Cardiac fibroblast (primary cell): ENCODE data around the gene GLB1L3.
"Not testable (repeated sequence)": the region's sequence is repeated elsewhere in the genome, so short reads cannot be mapped to it uniquely, and the experiment has no call there.

Experiments used
- DNase-seq, 2 donors: peaks; one replicate each; pipeline versions ENCODE4 v3.0.0 to v3.0.0-alpha.2; 2010; ENCODE audit warnings: low read depth in 2 of 2
- H3K4me3 ChIP-seq, 2 donors: replicated peaks in 1 of 2; 1 replicate in 1 of 2; 2 replicates in 1 of 2; pipeline ENCODE4 v1.5.1; 2011; ENCODE audit warnings: low read depth in 2 of 2, low read length in 2 of 2, mild to moderate bottlenecking in 2 of 2, moderate library complexity in 1 of 2
- TF ChIP-seq, protein P1 (sequence below): IDR thresholded peaks from one replicate; pipeline ENCODE4 v1.5.1; 2011; ENCODE audit warnings: low read depth, mild to moderate bottlenecking, low read length, inconsistent platforms

Gene GLB1L3

DNA sequence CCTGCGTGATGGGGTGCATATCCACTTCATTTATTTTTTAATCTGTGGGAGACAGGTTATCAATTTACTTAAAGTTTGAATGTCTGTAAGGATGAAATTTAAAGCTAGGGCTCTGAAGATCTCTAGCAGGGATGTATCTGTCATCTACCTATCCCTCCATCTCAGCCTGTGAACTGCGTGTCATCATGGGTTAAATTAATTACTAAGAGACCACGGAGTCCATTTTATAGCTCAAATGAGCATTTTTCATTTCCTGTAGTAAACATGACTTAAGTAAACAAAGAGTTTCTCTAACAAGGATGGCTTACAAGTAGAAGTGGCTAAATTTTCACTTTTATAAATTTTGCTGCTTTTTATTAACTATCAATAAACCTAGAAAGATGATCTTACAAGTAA, 2.9 kb upstream of the GLB1L3 start:
- no peak for DNase-seq
- H3K4me3 ChIP-seq: no peak overlapping the region
- TF ChIP-seq, protein P1, sequence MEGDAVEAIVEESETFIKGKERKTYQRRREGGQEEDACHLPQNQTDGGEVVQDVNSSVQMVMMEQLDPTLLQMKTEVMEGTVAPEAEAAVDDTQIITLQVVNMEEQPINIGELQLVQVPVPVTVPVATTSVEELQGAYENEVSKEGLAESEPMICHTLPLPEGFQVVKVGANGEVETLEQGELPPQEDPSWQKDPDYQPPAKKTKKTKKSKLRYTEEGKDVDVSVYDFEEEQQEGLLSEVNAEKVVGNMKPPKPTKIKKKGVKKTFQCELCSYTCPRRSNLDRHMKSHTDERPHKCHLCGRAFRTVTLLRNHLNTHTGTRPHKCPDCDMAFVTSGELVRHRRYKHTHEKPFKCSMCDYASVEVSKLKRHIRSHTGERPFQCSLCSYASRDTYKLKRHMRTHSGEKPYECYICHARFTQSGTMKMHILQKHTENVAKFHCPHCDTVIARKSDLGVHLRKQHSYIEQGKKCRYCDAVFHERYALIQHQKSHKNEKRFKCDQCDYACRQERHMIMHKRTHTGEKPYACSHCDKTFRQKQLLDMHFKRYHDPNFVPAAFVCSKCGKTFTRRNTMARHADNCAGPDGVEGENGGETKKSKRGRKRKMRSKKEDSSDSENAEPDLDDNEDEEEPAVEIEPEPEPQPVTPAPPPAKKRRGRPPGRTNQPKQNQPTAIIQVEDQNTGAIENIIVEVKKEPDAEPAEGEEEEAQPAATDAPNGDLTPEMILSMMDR: no peak

DNA sequence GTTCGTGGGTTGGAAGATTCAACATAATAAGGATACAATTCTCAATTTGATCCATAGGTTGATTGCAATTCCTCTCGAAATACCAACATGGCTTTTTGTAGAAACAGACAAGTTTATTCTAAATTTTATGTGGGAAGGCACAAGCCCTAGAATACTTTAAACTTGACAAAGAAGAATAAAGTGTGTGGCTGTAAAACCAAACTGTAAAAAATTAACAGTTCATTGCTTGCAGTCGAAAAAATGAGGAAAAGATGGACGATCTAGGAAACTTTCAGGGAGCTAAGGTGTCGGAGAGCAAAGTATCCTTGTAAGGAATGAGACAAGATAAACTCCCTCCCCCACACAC, 1.0 kb upstream of the GLB1L3 start:
- TF ChIP-seq, protein P1: no peak
- no peak overlapping the region for H3K4me3 ChIP-seq
- DNase-seq: no peak

DNA sequence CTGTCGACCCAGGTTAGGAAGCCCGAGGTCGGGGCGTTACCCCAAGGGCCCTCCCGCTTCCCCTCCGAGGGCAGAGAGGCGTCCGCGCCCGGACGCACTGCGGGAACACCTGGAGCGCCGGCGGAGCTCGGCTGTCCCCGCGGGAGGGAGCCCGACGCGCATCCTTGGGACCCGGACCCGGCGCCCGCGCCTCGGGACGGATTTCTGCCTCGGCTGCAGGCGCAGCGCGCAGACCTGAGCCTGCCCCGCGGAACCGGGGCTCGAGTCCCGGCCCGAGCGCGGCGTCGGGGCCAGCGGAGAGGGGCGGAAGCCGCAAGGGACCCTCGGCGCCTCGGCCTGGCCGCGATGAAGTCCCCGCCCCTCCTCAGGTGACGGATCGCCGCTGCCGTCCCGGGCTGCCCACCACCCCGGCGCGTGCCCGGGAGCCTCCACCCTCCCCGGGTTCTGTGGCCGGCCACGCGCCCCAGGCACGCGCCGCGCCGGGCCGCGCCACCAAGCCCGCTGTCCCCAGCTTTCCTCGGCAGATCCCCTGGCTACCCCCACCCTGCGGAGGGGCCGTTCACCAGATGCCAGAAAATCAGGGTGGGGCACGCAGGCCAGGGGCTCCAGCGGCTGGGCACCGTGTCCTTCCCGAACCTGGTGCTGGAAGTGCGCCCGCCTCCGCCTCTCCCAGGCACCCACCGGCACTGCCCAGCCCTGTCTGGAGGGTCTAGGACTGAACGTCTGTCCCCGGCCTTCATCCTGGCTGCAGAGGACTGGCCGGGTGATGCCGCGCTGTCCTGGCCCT, 410 bp downstream of the GLB1L3 start:
- H3K4me3 ChIP-seq: no peak overlapping the region
- no peak for DNase-seq
- TF ChIP-seq, protein P1: no peak

DNA sequence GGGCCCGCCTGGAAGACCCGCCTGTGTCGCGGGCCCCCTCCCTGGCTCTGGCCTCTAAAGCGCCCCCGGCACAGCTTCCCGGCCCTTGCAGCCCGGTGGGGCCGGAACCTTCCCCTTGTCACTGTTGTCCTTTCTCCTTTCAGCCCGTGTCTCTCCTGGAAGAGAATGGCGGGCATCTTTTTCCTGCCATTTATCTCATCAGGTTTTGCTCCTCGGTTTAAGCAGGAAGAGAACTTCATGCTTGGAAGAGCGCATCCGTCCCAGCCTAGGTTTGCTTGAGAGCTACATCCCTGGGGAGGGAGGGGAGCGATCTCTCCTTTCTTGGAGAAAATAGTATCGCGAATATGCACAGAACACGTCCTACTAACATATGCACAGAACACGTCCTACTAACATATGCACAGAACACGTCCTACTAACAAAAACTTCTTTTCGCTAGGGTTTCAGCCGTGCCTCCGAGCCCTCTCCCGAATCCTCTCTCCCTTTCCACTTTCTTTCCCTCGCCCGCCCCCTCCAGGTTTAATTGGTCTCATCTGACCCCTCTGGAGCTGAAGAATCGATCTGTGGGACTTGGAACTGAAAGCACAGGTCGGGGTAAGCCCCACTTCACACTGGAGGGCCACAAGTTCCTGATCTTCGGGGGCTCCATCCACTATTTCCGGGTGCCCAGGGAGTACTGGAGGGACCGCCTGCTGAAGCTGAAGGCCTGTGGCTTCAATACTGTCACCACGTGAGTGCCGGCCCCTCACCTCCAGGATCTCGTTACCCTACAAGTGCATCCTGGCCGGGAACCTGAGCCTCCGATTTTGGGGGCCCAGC, 1.2 kb downstream of the GLB1L3 start:
- H3K4me3 ChIP-seq: no peak overlapping the region
- DNase-seq: no peak
- TF ChIP-seq, protein P1: no peak

DNA sequence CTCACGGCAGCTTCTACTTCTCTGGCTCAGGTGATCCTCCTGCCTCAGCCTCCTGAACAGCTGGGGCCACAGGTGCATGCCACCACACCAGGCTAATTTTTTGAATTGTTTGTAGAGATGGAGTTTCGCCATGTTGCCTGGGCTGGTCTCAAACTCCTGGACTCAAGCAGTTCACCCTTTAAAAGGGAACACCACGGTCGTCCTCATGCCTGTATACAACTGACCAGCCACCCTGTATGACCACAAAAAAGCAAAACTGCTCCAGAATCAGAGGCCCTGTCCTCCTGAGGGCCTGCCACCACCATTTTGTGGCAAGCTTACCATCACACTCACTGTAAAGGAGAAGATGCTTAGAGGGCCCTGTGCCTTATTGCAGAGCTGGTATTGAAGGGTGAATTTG, 2.2 kb downstream of the GLB1L3 start:
- H3K4me3 ChIP-seq: no peak overlapping the region
- TF ChIP-seq, protein P1: no peak
- DNase-seq: no peak

DNA sequence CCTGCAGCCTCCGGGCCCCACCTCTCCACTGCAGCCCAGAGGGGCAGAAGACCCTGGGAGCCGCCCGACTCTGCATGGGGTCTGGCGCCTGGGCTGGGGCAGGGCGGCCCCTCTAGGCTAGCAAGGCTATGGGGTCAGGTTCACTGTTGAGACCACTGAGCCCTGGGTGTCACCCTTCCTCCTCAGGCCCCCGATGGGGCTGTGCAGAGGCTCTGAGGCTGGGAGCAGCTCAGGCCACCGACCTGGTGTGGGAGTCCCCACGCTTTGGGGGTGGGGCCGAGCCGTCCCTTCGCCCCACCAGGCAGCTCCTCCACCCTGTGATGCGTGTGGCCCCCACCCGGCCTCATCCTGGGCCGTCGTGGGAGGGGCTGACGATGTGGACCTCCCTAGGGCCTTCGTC, 5.5 kb downstream of the GLB1L3 start:
- not testable (repeated sequence) for H3K4me3 ChIP-seq, DNase-seq
